Measurements from ENCODE around the gene HIVEP3. TPM values are rescaled to one million over a fixed set of nuclear protein-coding genes. Genes with fewer than 3 reads are reported as not detected.

The HIVEP3 gene
- total and polyA plus RNA-seq, 11 donors: 3.2 to 11.9 (median 5.0) TPM

DNA sequence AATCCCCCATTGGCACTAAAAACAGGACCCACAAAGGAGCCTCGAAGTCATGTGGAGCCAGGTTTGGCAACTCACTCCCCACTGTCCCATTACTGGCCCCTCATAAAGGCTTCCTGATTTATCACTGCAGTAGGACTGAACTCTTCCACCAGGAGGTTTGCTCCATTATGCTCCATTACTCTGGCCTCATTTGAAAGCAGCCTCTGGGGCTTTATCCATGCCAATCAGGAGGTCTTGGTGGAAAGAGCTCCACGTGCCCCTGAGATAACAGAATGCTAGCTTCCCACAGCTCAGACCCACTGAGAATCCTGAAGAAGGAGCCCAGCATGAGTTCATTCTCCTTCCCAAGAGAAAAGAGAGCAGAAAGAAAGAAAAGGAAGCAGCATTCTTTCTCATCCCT, 76.4 kb downstream of the HIVEP3 start:
- no peak for DNase-seq
- TF ChIP-seq POLR2A (IDR thresholded peaks at IDR 0.05): no peak
- TF ChIP-seq, protein P1, sequence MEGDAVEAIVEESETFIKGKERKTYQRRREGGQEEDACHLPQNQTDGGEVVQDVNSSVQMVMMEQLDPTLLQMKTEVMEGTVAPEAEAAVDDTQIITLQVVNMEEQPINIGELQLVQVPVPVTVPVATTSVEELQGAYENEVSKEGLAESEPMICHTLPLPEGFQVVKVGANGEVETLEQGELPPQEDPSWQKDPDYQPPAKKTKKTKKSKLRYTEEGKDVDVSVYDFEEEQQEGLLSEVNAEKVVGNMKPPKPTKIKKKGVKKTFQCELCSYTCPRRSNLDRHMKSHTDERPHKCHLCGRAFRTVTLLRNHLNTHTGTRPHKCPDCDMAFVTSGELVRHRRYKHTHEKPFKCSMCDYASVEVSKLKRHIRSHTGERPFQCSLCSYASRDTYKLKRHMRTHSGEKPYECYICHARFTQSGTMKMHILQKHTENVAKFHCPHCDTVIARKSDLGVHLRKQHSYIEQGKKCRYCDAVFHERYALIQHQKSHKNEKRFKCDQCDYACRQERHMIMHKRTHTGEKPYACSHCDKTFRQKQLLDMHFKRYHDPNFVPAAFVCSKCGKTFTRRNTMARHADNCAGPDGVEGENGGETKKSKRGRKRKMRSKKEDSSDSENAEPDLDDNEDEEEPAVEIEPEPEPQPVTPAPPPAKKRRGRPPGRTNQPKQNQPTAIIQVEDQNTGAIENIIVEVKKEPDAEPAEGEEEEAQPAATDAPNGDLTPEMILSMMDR (IDR thresholded peaks at IDR 0.05): no peak
- Histone ChIP-seq H3K4me1 (peaks cover 0 to 48% (median 14%) of the 10 kb centered on the region in 12 donors), H3K4me3 (no peak overlapping the region), H3K27me3 (no peaks in the 10 kb centered on the region), H3K36me3 (no peaks in the 10 kb centered on the region), H3K27ac (no peak overlapping the region), H3K9me3 (no peaks in the 10 kb centered on the region)
- intact Hi-C loops (cut with DNase I): loop anchor here in 1 of 10 donors (10.0 kb wide), 1 partner anchor 72 kb away; the partner anchor contains the start of gene HIVEP3
- no peak for ATAC-seq
- WGBS, 4 donors: 51 to 57% (median 54%) methylated on average over 2 of the region's 2 CpGs

- TF ChIP-seq POLR2A (IDR thresholded peaks at IDR 0.05): no peak
- no peak overlapping the region for H3K27ac ChIP-seq
- no peak overlapping the region for H3K4me3 ChIP-seq
- no peaks in the 10 kb centered on the region for H3K9me3 ChIP-seq
- H3K36me3 ChIP-seq: no peaks in the 10 kb centered on the region
- DNase-seq (peak in 4 of 5 donors; percentile 47 to 65 (median 58)), ATAC-seq (peak in 2 of 4 donors; percentile 30 to 50)
- WGBS, 4 donors: 59 to 73% (median 66%) methylated on average over 8 of the region's 8 CpGs
- no peaks in the 10 kb centered on the region for H3K27me3 ChIP-seq
- H3K4me1 ChIP-seq: peaks cover 0 to 38% (median 14%) of the 10 kb centered on the region in 12 donors
- intact Hi-C loops (cut with DNase I): loop anchor here in 1 of 10 donors (10.0 kb wide), 1 partner anchor 74 kb away; the partner anchor contains the start of gene HIVEP3
Observed at GRCh38 chr1:41840592-41841246, 78.0 kb downstream of the HIVEP3 start.

GRCh38 chr1:41838266-41838665, 80.5 kb downstream of the HIVEP3 start:
- Histone ChIP-seq H3K36me3 (no peaks in the 10 kb centered on the region), H3K4me1 (peaks cover 0 to 27% (median 7%) of the 10 kb centered on the region in 12 donors), H3K27me3 (no peaks in the 10 kb centered on the region), H3K27ac (no peak overlapping the region), H3K4me3 (no peak overlapping the region), H3K9me3 (no peaks in the 10 kb centered on the region)
- 86 to 95% (median 93%) methylated on average over 6 of the region's 6 CpGs for WGBS, 4 donors
- TF ChIP-seq POLR2A (IDR thresholded peaks at IDR 0.05): no peak
- TF ChIP-seq, protein P1 (IDR thresholded peaks at IDR 0.05): no peak
- DNase-seq: no peak
- no peak for ATAC-seq
- intact Hi-C loops (cut with DNase I): no loop called here

GRCh38 chr1:41837691-41838090, 81.0 kb downstream of the HIVEP3 start:
- TF ChIP-seq, protein P1 (IDR thresholded peaks at IDR 0.05): no peak
- TF ChIP-seq POLR2A (IDR thresholded peaks at IDR 0.05): no peak
- Histone ChIP-seq H3K27me3 (no peaks in the 10 kb centered on the region), H3K36me3 (no peaks in the 10 kb centered on the region), H3K27ac (no peak overlapping the region), H3K4me3 (no peak overlapping the region), H3K9me3 (no peaks in the 10 kb centered on the region), H3K4me1 (peaks cover 0 to 22% (median 3%) of the 10 kb centered on the region in 12 donors)
- DNase-seq: no peak
- no peak for ATAC-seq
- 86 to 95% (median 91%) methylated on average over 1 of the region's 1 CpG for WGBS, 4 donors
- intact Hi-C loops (cut with DNase I): no loop called here

Data from heart left ventricle (tissue), 16 donors.